Kasumi-1 (cell line): ENCODE results near the gene FSTL4.
"Not testable (repeated sequence)": the region's sequence is repeated elsewhere in the genome, so short reads cannot be mapped to it uniquely, and the experiment has no call there.

Experiments used
- DNase-seq, 2 experiments: peaks; one replicate each; lab custom pipeline; 2025; lab: John Stamatoyannopoulos, UW

FSTL4 gene

DNA sequence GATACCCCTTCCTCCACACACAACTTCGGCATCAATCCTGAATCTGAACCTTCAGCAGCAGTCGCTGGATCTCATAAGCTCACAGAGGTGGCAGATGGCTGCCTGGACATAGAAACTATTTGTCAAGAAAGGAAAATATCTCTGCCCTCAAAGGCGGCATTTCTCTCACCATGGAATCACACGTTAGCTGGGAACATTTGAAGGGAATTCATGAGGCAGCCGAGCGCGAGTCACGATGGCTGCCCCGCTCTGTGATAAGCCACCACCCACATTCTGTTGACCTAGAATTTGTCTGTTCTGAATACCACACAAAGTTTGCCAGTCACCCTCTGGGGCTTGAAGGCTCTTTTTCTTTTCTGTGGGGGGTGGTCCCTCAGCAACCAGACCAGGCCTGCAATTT, 157.9 kb downstream of the FSTL4 start:
- DNase-seq: no peak

DNA sequence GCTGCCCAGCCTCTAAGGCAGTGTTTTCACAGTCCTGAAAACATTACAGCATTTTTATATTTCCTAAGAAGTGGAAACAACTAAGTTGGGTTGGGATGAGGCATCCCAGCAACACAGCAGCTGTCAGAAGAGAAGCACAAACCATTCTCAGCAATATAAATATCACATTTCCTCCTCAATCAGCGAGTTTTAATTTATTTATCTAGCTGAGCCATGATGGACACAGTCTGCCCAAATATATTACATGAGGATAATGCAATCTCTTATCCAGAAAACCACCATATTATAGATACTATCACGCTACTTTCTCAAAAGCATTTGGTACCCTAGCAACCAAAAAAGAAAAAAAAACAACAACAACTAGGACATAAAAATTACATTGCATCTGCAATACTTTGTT, 158.5 kb downstream of the FSTL4 start:
- no peak for DNase-seq

DNA sequence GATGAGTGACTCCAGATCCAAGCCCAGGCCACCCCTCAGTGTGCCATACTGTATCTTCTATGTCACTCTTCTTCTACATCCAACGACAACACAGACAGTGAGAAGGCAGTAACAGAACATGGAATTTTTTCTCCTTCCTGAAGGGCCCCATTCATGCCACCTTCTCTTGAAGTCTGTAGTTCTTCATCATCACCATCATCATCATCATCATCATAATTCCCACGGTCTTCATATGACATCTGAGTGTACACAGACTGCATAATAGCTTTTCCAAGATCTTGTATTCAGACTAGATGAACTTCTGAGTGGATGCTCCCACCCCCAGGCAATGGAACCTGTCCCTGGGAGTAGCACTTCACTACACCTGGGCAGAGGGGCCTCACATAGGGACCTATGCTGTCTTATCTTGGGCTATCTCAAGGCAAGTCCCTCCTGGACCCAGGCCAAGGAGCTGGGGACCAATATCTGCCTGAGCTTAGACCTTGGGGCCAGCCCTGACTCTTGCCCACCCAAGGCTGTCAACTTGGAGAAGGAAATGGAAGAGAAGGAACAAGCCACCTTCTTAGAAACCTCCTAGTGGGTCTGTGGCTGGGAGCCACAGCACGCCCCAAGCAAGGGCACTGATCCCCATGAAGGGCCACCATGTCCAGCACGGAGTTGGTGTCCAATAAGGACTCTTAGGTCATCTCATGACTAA, 159.1 kb downstream of the FSTL4 start:
- DNase-seq: no peak

DNA sequence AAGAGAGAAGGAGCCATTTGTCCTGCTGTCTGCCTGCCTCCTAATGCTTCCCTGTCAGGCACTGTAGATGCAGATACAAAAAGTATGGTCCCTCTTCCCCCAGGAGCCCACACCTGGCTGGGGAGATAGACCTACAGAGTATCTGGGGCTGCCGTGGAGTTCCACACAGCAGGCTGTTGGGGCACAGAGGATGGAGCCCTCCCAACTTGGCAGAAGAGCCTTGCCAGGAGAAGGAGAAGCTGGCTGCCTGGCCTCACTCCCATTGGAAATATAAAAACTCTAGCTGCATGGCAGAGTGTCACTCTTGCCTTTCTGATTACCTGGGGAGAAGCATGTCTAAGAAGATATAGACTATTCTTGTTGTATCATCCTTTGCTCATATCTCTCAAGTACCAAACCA, 160.4 kb downstream of the FSTL4 start:
- no peak for DNase-seq

DNA sequence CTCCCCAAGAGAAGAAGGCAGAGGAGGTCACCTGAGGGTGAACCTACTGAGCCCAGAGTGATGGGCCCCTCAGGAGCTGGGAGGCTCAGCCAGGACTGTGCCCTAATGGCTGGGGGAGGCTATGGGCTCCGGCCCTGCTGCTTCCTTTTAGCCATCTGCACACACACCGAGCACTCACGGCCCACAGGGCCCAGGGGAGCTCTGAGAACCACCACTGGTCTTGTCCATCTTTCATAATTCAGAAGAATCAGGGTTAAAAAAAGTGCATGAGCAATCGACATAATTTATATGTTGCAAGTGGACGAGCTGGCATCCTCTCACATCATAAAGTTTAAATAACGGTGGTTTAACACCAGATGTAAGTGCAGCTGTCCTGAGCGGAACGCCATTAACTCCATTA, 162.1 kb downstream of the FSTL4 start:
- no peak for DNase-seq

- DNase-seq: no peak
These were observed 163.2 kb downstream of the FSTL4 start for GRCh38 chr5:133449181-133449580.

DNA sequence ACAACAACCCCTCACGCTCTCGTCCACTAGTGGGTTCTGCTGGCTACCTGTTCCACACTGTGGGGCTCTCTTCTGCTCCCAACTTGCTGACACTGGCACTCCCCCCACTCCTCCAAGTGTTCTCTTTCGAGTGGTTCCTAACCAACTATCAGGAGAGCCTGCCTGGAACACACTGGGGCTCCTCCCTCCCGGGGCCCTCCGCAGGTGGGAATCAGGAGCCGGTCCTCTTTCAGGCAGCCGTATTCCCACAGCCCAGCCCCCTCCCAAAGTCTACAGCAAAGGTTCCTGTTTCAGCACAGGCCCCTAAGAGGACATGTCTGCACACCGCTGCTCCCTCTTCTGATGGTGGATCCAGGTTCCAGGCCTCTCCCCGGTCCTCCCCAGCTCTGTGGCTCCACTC, 165.9 kb downstream of the FSTL4 start:
- DNase-seq: no peak

GRCh38 chr5:133445744-133446143, 166.6 kb downstream of the FSTL4 start:
- DNase-seq: no peak

GRCh38 chr5:133445204-133445603, 167.1 kb downstream of the FSTL4 start:
- DNase-seq: not testable (repeated sequence)

- no peak for DNase-seq
These were observed 167.6 kb downstream of the FSTL4 start for GRCh38 chr5:133444711-133445110.

DNA sequence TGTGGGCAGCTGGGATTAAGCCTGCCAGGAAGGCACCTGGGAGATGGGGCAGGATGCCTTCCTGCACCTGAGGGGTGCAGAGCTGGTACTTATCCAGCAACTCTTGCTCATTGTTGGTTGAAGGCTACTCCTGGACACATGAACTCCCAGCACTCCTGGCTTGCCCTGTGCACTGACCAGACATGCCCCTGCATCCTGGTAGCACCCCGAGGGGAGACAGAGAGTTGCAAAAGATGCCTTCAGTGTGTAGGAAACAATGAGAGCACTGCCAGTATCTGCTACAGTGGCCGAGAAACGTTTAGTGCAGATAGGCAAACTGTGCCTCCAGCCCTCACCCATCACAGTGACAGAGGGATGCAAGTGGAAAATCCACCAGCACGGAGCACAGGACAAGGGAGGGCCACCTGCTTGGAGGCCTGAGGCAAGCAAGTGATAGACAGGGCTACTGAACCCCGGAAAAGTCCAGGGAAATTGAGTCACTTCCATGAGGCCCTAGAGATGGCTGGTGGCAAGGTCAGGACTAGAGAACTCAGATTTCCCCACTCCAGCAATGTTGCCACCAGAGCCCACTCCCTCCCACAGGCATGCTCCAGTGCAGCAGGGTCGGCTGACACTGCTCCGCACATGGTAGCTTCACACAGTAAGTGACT, 171.1 kb downstream of the FSTL4 start:
- no peak for DNase-seq

DNA sequence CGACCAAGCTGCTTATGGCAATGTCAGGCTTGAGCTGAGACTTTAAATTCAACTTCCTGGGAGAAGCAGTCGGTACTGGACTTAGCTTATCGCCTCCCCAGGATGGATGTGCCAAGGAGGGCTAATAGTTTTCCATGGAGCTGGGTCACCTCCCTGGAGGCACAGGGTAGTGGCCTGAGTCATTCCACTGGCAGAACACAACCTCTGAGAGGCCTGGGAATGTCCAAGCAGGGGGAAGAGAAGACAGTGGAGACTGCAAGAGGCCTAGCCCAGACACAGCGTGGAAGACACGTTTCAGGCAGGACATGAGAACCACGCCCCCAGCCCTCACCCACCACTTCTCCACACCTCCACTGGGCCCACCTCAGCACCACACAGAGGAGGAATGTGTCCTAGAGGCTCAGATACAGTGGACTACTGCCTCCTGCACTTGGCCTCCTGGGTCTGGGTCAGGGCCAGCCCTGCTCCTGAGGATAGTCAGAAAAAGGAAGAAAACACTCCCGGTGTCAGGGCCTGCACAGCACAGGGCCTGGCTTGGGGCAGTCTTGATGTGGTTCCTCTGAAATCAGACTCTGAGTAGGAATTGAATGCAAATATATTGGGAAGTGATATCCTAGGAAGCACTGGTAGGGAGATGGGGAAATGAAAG, 171.8 kb downstream of the FSTL4 start:
- no peak for DNase-seq

DNA sequence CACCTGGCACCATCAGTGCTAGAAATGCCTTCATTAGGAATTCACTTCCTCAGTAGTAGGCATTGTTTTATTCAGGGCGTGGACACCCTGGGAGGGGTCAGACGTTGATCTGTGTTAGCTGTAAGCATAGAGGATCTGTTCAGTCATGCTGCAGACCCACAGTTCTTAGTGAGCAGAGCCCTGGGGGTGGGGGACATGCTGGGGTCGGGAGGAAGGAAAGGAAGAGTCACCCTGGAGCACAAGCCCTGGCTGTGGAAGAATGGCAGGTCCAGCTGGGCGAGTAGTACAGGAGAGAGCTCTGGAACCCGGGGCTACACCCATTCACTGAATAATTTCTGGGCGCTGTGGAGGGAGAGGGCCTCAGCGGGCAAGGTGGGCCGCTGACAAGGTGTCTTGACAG, 172.5 kb downstream of the FSTL4 start:
- DNase-seq: no peak

GRCh38 chr5:133438487-133438886, 173.9 kb downstream of the FSTL4 start:
- no peak for DNase-seq

DNA sequence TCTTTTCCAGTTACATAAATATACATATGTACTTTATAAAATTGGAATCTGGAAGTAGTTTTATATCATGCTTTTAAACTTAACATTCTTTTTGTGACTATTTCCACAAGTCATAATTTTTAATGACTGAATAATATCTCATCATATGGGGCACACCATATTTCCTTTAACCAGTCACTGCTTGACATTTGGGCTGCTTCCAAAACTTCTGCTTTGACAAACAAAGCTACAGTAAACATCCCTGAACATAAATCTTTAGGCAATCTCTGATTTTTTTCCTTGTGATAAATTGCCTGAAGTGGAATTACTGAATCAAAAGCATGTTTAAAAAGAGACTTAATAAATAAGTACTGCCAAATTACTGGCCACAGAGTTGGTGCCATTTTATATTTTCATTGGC, 178.0 kb downstream of the FSTL4 start:
- DNase-seq: no peak

DNA sequence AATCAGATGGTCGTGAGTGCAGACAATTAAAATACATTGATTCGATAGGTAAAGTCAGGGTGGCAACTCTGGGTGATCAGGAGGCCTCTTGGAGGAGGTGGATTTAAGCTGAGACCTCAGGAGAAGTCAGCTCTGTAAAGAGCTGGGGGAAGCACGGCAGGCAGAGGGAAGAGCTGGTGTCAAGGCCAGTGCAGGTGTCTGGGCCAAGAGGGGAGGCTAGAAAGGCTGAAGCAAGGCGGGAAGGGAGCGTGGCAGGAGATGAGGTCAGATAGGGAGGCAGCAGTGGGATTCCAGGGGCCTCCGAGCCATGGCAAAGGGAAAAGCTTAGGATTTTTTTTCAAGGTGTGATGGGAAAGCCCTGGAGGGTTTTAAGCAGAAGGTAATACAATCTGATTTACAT, 178.7 kb downstream of the FSTL4 start:
- DNase-seq: no peak

DNA sequence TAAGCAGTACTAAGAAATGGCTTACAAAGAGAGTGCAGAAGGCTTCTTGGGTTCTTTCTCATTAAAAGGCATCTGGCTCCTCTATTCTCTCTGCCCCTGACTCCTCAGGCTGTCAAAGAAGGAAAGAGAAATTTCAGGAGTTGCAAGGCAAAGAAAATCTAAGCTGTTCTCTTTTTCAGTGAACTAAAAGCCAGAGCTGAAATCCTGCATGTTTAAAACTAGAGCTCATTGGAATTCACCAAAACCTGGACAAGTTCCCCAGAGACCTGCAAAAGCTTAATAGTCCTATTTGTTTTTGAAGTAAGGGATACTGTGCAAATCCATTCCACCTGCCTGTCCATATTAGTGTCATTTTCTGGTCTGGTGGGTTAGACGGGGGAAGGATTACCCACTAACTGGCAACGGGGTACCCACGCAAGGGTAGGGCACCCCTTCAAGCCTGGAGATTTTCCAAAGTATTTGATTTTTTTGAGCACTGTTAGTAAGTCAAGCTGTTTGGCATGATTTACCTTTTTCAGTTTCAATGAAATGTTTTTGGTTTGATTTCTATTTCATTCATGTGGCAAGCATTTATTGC, 179.3 kb downstream of the FSTL4 start:
- DNase-seq: no peak

GRCh38 chr5:133431326-133431865, 180.9 kb downstream of the FSTL4 start:
- DNase-seq: no peak

DNA sequence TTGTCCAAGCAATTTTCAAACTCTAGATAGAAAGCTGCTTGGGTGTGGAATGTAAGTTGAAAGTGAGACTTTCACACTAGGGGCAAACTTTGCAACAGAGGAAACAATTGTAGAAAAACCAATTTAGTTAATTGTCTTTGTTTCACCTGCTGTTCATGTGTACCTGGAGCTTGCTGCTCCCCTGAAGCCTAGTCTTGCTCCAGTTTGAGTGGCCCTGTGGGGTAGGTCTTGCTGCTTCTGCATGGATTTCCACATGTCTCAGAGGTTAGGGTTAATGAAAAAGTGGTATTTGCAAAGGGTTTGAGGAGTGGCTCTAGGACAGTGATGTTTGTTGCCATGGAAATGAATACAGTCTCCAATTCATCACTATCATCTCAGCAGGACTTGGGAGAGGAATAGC, 182.2 kb downstream of the FSTL4 start:
- no peak for DNase-seq

- no peak for DNase-seq
These were observed 183.3 kb downstream of the FSTL4 start for GRCh38 chr5:133429046-133429445.

- DNase-seq: no peak
These were observed 184.2 kb downstream of the FSTL4 start for GRCh38 chr5:133428072-133428660.

DNA sequence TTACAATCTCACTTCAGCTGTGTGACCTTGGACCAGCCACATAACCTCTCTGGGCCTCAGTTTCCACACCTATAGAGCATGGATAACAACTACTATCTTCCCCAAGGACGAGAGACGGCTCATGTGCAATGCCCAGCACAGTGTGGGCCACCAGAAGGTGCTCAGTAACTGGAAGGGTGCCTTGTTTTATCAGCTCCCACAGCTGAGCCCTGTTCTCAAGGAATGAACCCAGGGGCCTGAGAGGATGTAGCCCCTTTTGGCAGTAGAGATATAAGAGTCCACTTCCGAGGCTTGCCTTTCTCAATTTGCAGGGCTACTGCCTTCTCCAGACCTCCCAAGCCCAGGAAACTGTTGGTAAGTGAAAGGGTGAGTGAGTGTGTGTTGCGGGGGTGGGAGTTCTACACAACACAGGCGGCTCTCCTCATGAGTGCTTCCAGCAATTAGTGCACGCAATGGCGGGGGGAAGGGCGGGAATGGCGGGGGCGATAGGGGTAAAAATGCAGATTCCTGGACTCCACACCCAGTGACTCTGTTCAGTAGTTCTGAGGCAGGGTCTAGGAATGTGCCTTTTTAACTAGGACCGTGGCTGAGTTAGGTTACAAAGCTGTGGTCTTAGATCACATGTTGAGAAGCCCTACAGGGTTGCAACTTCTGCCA, 185.1 kb downstream of the FSTL4 start:
- DNase-seq: no peak
